Mesenchymal stem cell (in vitro differentiated cells and primary cell): ENCODE results near the gene PDE11A.

Source experiments
- DNase-seq: peaks from one replicate; pipeline ENCODE4 v3.0.0-alpha.2; 2013
- H2AFZ ChIP-seq: one replicate; pipeline ENCODE4 v1.6.1; 2013; ENCODE audit warnings: low read depth, mild to moderate bottlenecking, control low read depth, inconsistent platforms, low read length, moderate library complexity
- H2AK5ac ChIP-seq: 2 replicates; pipeline ENCODE4 v1.6.1; 2013; ENCODE audit warnings: low read length, moderate library complexity, mild to moderate bottlenecking, inconsistent platforms; ENCODE audit not compliant: severe bottlenecking
- H2BK120ac ChIP-seq: one replicate; pipeline ENCODE4 v1.6.1; 2013; ENCODE audit warnings: low read depth, mild to moderate bottlenecking, inconsistent platforms, low read length, moderate library complexity
- H2BK12ac ChIP-seq, 2 experiments: one replicate each; pipeline ENCODE4 v1.6.1; 2013; ENCODE audit warnings: inconsistent platforms in 2 of 2, low read length in 2 of 2, mild to moderate bottlenecking in 2 of 2, moderate library complexity in 2 of 2, control low read depth in 1 of 2
- H2BK15ac ChIP-seq: one replicate; pipeline ENCODE4 v1.6.1; 2013; ENCODE audit warnings: mild to moderate bottlenecking, low read depth, inconsistent platforms; ENCODE audit not compliant: poor library complexity, severe bottlenecking
- H2BK5ac ChIP-seq: 2 replicates; pipeline ENCODE4 v1.6.1; 2013; ENCODE audit warnings: low read depth, mild to moderate bottlenecking, low read length, control low read depth, inconsistent platforms; ENCODE audit not compliant: poor library complexity, severe bottlenecking
- H3K14ac ChIP-seq, 2 experiments: one replicate each; pipeline ENCODE4 v1.6.1; 2013; ENCODE audit warnings: inconsistent platforms in 2 of 2, low read length in 2 of 2, control low read depth in 1 of 2, mild to moderate bottlenecking in 1 of 2, moderate library complexity in 1 of 2
- H3K18ac ChIP-seq, 2 experiments: one replicate each; pipeline ENCODE4 v1.6.1; 2013; ENCODE audit warnings: inconsistent platforms in 2 of 2, low read length in 2 of 2, control low read depth in 1 of 2, low read depth in 1 of 2, mild to moderate bottlenecking in 1 of 2
- H3K23ac ChIP-seq, 2 experiments: one replicate each; pipeline ENCODE4 v1.6.1; 2013; ENCODE audit warnings: inconsistent platforms in 2 of 2, low read length in 2 of 2, mild to moderate bottlenecking in 2 of 2, moderate library complexity in 2 of 2, control low read depth in 1 of 2
- H3K27ac ChIP-seq: 2 replicates; pipeline ENCODE4 v1.5.1; 2013; ENCODE audit warnings: mild to moderate bottlenecking, moderate library complexity, low read length, control low read depth, inconsistent platforms; ENCODE audit not compliant: poor library complexity, severe bottlenecking
- H3K27me3 ChIP-seq, 2 experiments: 2 replicates each; pipeline versions ENCODE4 v1.6.1 to v1.7.0; 2013; ENCODE audit warnings: low read length in 2 of 2, mild to moderate bottlenecking in 2 of 2, moderate library complexity in 2 of 2, control low read depth in 1 of 2, inconsistent platforms in 1 of 2; ENCODE audit not compliant: control insufficient read depth in 1 of 2, insufficient read depth in 1 of 2
- H3K36me3 ChIP-seq, 2 experiments: 2 replicates each; pipeline versions ENCODE4 v1.6.1 to v1.7.0; 2013; ENCODE audit warnings: low read length in 2 of 2, control low read depth in 1 of 2, inconsistent platforms in 1 of 2, low read depth in 1 of 2, mild to moderate bottlenecking in 1 of 2; ENCODE audit not compliant: insufficient read depth in 2 of 2, control insufficient read depth in 1 of 2
- H3K4ac ChIP-seq, 2 experiments: one replicate each; pipeline ENCODE4 v1.6.1; 2013; ENCODE audit warnings: inconsistent platforms in 2 of 2, low read length in 2 of 2, mild to moderate bottlenecking in 2 of 2, moderate library complexity in 2 of 2, control low read depth in 1 of 2, low read depth in 1 of 2
- H3K4me1 ChIP-seq: 2 replicates; pipeline ENCODE4 v1.6.1; 2013; ENCODE audit warnings: low read depth, low read length, control low read depth; ENCODE audit not compliant: control insufficient read depth, insufficient read depth
- H3K4me2 ChIP-seq: 2 replicates; pipeline ENCODE4 v1.6.1; 2013; ENCODE audit warnings: low read length, mild to moderate bottlenecking, inconsistent platforms; ENCODE audit not compliant: poor library complexity, severe bottlenecking
- H3K4me3 ChIP-seq, 2 experiments: 2 replicates each; pipeline versions ENCODE4 v1.5.1 to v1.7.0; 2013; ENCODE audit warnings: low read length in 2 of 2, mild to moderate bottlenecking in 2 of 2, control low read depth in 1 of 2, low read depth in 1 of 2; ENCODE audit not compliant: insufficient read depth in 1 of 2
- H3K79me1 ChIP-seq: replicated peaks from 2 replicates; pipeline ENCODE4 v1.6.1; 2013; ENCODE audit warnings: mild to moderate bottlenecking, control low read depth, low read length, inconsistent platforms; ENCODE audit not compliant: poor library complexity, severe bottlenecking
- H3K9ac ChIP-seq: 2 replicates; pipeline ENCODE4 v1.7.0; 2013; ENCODE audit warnings: mild to moderate bottlenecking, low read length, moderate library complexity
- H3K9me3 ChIP-seq: 2 replicates; pipeline ENCODE4 v1.7.0; 2013; ENCODE audit warnings: mild to moderate bottlenecking, low read length; ENCODE audit not compliant: control insufficient read depth
- H4K8ac ChIP-seq: one replicate; pipeline ENCODE4 v1.6.1; 2013; ENCODE audit warnings: inconsistent platforms, mild to moderate bottlenecking, low read length, moderate library complexity
- H4K91ac ChIP-seq: one replicate; pipeline ENCODE4 v1.6.1; 2013; ENCODE audit warnings: mild to moderate bottlenecking, low read length, inconsistent platforms
- WGBS: methylation state at CpG from one replicate; pipeline ENCODE4 v1.1.7; 2013; ENCODE audit warnings: mixed read lengths; 5-methylcytosine and 5-hydroxymethylcytosine counted together

The PDE11A gene

GRCh38 chr2:177921726-177922125, 150.9 kb downstream of the PDE11A start:
- Histone ChIP-seq H3K4ac (no peak overlapping the region), H3K27me3 (no peaks in the 10 kb centered on the region), H4K91ac (no peak overlapping the region), H2AFZ (no peak overlapping the region), H3K4me3 (no peak overlapping the region), H3K14ac (no peak overlapping the region), H2BK12ac (no peak overlapping the region), H3K79me1 (no peaks in the 10 kb centered on the region), H3K9me3 (no peaks in the 10 kb centered on the region), H4K8ac (no peak overlapping the region), H3K36me3 (no peaks in the 10 kb centered on the region), H2BK15ac (no peak overlapping the region), H3K4me1 (no peaks in the 10 kb centered on the region), H2BK5ac (no peak overlapping the region), H3K23ac (no peak overlapping the region), H3K18ac (no peak overlapping the region), H3K27ac (no peak overlapping the region), H2BK120ac (no peak overlapping the region), H3K9ac (no peak overlapping the region), H2AK5ac (no peak overlapping the region), H3K4me2 (no peak overlapping the region)
- DNase-seq: no peak
- 80% methylated on average over 3 of the region's 3 CpGs for WGBS

DNA sequence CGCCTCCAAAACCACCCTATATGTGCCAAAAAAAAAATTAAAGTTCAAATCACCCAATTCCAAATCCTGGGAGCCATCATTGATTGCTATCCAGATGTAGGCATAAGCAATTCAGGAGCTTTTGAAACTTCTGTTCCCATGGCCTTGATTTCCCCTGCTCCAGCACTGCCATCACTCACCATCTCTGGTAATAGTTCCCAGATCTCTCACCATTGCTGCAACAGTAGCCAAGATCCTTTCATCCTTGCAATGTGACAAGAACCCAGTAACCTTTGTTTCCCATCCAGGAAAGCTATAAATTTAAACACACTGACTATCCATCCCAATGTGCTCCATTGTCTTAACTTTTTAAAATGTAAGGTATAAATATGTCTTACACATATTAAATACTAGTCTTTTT, 155.4 kb downstream of the PDE11A start:
- Histone ChIP-seq H3K27ac (no peak overlapping the region), H3K9ac (no peak overlapping the region), H3K9me3 (no peaks in the 10 kb centered on the region)

DNA sequence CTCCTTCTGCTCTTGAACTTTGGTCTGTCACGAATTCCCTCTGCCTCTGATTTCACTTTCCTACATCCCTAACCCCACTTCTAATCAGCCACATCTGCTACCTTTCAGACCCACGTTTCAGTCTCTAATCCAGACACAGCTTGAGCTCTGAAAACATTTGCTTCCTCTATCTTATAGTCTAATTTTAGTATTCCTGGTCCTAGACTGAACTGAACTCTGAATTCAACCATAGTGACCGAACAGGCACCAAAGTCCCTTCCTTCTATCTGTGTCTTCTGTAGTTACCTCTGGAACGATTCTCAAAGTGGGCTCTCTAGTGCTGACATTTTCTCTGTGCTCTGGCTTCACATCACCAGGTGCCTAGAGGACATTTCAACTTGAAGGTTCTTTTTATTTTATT, 156.2 kb downstream of the PDE11A start:
- Histone ChIP-seq H3K9ac (no peak overlapping the region), H3K4me3 (no peak overlapping the region), H3K27me3 (no peaks in the 10 kb centered on the region), H3K4me2 (no peak overlapping the region), H3K9me3 (no peaks in the 10 kb centered on the region), H2BK120ac (no peak overlapping the region), H3K27ac (no peak overlapping the region), H3K4me1 (no peaks in the 10 kb centered on the region), H4K8ac (no peak overlapping the region), H2BK5ac (no peak overlapping the region), H2AK5ac (no peak overlapping the region), H3K4ac (no peak overlapping the region), H3K36me3 (no peaks in the 10 kb centered on the region), H3K14ac (no peak overlapping the region), H4K91ac (no peak overlapping the region), H2BK15ac (no peak overlapping the region), H3K18ac (no peak overlapping the region), H3K23ac (no peak overlapping the region), H2AFZ (no peak overlapping the region), H2BK12ac (no peak overlapping the region), H3K79me1 (no peaks in the 10 kb centered on the region)
- 74% methylated on average over 4 of the region's 4 CpGs for WGBS
- DNase-seq: no peak

More for the DNA sequence above, 155.4 kb downstream of the PDE11A start:
- Histone ChIP-seq H2AFZ (no peak overlapping the region), H3K23ac (no peak overlapping the region), H3K27me3 (no peaks in the 10 kb centered on the region), H2BK15ac (no peak overlapping the region), H3K4me2 (no peak overlapping the region), H2BK5ac (no peak overlapping the region), H3K4me1 (no peaks in the 10 kb centered on the region), H3K36me3 (no peaks in the 10 kb centered on the region), H4K8ac (no peak overlapping the region), H3K4me3 (no peak overlapping the region), H2AK5ac (no peak overlapping the region), H3K18ac (no peak overlapping the region), H3K79me1 (no peaks in the 10 kb centered on the region), H2BK120ac (no peak overlapping the region), H3K14ac (no peak overlapping the region), H3K4ac (no peak overlapping the region), H2BK12ac (no peak overlapping the region), H4K91ac (no peak overlapping the region)
- WGBS: 72% methylated on average over 1 of the region's 1 CpG
- no peak for DNase-seq

GRCh38 chr2:177914247-177914646, 158.3 kb downstream of the PDE11A start:
- Histone ChIP-seq H3K27me3 (no peaks in the 10 kb centered on the region), H3K4me3 (no peak overlapping the region), H2BK15ac (no peak overlapping the region), H4K8ac (no peak overlapping the region), H3K9me3 (no peaks in the 10 kb centered on the region), H3K9ac (no peak overlapping the region), H3K27ac (no peak overlapping the region), H3K18ac (no peak overlapping the region), H3K23ac (no peak overlapping the region), H3K4me2 (no peak overlapping the region), H3K36me3 (no peaks in the 10 kb centered on the region), H3K4me1 (no peaks in the 10 kb centered on the region), H2AFZ (no peak overlapping the region), H3K79me1 (no peaks in the 10 kb centered on the region), H2BK120ac (no peak overlapping the region), H3K4ac (no peak overlapping the region), H2BK12ac (no peak overlapping the region), H2AK5ac (no peak overlapping the region), H2BK5ac (no peak overlapping the region), H3K14ac (no peak overlapping the region), H4K91ac (no peak overlapping the region)
- whole genome bisulfite sequencing: 100% methylated on average over 1 of the region's 1 CpG
- DNase-seq: no peak
